Effector CD4-positive, alpha-beta T cell (primary cell): Measurements from ENCODE around the gene LGALS7.
"Not testable (repeated sequence)": the region's sequence is repeated elsewhere in the genome, so short reads cannot be mapped to it uniquely, and the experiment has no call there.

Experiments
- DNase-seq: peaks from one replicate; pipeline ENCODE4 v3.0.0-alpha.2; 2020

LGALS7 gene

DNA sequence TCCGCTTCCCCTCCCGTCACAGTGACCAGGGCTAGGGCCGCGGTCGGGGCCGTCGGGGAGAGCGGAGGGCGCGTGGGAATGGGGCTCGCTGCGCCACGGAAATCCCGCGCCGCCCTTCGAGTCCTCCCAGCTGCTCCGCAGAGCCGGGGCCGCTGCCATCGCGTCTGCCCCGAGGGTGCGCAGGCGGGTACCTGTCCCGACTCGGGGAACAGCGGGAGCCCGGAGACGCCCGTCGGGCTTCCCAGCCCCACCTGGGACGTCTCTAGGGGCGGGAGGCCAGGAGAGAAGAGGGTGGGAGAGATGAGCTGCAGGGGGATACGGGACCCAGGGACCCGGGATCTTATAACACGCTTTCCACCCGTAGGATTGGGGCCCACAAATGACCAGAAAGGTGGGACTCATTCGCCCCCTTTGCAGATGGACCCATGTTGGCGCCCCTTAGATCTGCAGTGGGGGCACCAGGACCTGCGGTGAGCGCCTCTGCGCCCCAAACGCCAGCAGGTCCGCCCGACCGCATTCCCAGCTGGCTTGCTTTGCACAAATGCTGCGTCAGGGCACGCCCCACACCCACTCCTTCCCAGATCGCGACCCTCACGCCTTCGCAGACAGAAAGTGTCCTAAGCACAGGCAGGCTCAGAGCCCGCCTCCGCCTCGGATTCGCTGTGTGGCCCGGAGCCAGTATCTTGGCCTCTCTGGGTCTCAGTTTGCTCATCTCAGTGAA lies 2.9 kb downstream of the LGALS7 start:
- DNase-seq = not testable (repeated sequence)

- DNase-seq = peak; percentile 80
These were observed 3.6 kb downstream of the LGALS7 start for GRCh38 chr19:38769635-38770211.

GRCh38 chr19:38766276-38767047 lies 6.9 kb downstream of the LGALS7 start:
- no peak for DNase-seq

DNA sequence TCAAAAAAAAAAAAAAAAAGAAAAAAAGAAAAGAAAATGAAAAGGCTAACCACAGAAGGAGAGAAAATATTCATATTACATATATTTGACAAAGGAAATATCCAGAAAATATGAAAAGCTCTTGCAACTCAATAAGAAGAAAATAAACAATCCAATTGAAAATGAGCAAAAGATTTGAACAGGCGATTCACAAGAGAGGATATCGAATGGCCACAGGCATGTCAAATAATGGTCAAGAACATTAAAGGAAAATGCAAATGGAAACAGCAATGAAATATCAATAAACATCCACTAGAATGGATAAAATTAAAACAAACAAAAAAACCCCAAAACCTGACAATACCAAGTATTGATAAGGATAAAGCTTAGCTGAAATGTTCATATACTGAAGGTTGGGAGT lies 8.1 kb downstream of the LGALS7 start:
- no peak for DNase-seq

DNA sequence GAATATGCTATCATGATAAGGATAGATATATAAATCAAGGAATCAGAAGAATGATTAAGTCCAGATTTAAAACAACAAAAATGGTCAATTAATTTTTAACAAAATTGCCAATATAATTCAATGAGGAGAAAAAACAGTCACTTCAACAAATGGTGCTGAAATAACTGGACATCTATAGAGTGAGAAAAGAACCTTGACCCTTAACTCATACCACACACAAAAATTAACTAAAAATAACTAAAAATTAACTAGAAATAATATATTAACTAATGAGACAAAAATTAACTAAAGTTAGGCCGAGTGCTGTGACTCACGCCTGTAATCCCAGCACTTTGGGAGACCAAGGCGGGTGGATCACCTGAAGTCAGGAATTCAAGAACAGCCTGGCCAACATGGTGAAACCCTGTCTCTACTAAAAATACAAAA lies 9.5 kb downstream of the LGALS7 start:
- no peak for DNase-seq

DNA sequence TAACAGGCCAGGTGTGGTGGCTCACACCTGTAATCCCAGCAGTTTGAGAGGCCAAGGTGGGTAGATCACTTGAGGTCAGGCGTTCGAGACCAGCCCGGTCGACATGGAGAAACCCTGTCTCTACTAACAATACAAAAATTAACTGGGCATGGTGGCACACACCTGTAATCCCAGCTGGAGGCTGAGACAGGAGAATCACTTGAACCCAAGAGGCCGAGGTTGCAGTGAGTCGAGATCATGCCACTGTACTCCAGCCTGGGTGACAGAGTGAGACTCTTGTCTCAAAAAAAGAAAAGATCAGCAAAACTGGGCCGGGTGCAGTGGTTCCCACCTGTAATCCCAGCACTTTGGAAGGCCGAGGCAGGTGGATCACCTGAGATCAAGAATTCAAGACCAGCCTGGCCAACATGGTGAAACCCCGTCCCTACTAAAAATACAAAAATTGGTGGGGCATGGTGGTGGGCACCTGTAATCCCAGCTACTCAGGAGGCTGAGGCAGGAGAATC lies 11.4 kb downstream of the LGALS7 start:
- DNase-seq = not testable (repeated sequence)

DNA sequence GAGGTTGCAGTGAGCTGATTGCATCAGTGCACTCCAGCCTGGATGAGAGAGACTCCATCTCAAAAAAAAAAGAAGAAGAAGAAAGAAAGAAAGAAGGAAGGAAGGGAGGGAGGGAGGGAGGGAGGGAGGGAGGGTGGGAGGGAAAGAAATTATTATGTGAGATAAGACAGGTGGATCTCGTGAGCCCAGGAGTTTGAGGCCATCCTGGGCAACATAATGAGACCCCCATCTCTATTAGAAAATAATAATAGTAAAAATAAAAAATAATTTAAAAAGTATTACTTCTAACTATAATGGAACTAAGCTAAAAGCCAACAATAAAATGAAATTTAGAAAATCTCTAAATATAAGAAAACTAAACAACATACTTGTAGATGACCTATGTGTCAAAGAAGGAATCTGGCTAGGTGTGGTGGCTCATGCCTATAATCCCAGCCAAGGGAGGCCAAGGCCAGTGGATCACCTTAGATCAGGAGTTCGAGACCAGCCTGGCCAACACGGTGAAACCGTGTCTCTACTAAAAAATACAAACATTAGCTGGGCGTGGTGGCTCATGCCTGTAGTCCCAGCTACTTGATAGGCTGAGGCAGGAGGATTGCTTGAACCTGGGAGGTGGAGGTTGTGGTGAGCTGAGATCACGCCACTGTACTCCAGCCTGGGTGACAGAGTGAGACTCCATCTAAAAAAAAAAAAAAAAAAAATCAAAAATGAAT lies 12.4 kb downstream of the LGALS7 start:
- not testable (repeated sequence) for DNase-seq

GRCh38 chr19:38759590-38760003 lies 13.7 kb downstream of the LGALS7 start:
- DNase-seq = no peak

DNA sequence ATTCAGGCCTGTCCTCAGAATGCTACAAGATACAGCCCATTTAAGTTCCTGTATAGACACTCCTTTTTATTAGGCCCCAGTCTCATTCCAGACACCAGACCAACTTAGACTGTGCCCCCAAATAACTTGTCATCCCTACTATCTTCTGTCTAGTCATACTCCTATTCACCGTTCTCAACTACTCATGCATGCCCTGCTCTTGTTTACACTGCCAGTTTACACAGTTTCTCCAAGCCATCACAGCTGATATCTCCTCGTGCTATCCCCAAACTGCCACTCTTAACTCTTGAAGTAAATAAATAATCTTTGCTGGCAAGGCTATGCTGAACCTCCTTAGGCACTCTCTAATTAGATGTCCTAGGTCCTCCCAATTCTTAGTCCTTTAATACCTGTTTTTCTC lies 19.1 kb downstream of the LGALS7 start:
- not testable (repeated sequence) for DNase-seq

DNA sequence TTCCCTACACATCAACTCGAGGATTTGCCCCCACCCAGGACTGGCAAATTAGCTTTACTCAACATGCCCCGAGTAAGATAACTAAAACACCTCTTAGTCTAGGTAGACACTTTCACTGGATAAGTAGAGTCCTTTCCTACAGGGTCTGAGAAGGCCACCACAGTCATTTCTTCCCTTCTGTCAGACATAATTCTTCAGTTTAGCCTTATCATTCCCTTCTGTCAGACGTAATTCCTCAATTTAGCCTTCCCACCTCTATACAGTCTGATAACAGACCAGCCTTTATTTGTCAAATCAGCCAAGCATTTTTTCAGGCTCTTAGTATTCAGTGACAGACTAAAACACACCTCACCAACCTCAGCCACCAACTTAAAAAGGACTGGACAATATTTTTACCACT lies 19.5 kb downstream of the LGALS7 start:
- DNase-seq = not testable (repeated sequence)

DNA sequence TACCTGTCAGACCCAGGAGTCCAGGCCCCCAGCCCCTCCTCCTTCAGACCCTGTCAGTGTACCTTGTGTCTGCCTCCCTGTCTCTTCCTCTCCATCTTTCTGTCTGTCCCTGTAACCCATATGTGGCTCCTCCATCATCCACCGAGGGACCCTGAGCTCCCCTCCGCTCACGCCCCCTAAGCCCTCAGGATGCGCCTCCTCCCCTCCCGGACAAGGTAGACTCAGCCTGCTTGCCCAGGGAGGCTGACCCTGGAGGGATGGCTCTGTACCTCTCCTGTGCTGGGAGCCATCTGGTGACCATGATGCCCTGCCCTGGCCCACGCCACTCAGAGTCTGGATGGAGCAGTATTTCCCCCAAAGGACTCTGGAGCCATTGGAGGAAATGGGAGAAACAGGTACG lies 28.0 kb downstream of the LGALS7 start:
- no peak for DNase-seq

DNA sequence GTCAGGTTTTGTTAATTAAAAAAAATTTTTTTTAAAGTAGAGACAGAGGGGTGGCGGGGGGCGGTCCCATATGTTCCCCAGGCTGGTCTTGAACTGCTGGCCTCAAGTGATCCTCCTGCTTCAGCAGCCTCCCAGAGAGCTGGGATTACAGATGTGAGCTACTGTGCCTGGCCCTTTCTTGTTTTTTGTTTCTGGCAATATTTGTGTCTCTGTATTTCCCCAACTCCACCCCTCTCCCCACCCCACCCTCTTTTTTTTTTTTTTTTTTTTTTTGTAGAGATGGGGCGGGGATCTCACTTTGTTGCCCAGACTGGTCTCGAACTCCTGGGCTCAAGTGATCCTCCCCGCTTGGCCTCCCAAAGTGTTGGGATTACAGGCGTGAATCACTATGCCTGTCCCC lies 28.4 kb downstream of the LGALS7 start:
- DNase-seq = no peak

DNA sequence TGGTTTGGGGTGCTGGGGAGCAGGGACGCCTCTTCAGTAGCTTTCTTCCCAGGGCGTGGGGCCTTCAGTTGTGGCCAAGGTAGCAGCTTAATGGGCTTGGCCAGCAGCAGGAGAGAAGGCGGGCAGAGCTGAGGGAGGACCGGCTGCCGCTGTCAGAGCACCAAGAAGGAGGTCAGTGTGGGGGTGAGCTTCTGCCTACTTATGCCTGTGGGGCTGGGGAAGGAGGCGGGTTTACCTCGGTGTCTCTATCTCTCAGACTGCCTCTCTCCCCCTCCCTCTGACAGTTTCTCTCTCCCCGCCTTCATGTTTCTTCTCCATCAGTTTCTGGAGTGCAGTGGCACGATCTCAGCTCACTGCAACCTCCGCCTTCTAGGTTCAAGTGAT lies 29.0 kb downstream of the LGALS7 start, which contains the start of gene CAPN12:
Gene CAPN12 (minus strand): TSS at position 177 of the 384 bp plus-strand sequence. CDS start 309 bp downstream, outside the sequence.
- DNase-seq = no peak

DNA sequence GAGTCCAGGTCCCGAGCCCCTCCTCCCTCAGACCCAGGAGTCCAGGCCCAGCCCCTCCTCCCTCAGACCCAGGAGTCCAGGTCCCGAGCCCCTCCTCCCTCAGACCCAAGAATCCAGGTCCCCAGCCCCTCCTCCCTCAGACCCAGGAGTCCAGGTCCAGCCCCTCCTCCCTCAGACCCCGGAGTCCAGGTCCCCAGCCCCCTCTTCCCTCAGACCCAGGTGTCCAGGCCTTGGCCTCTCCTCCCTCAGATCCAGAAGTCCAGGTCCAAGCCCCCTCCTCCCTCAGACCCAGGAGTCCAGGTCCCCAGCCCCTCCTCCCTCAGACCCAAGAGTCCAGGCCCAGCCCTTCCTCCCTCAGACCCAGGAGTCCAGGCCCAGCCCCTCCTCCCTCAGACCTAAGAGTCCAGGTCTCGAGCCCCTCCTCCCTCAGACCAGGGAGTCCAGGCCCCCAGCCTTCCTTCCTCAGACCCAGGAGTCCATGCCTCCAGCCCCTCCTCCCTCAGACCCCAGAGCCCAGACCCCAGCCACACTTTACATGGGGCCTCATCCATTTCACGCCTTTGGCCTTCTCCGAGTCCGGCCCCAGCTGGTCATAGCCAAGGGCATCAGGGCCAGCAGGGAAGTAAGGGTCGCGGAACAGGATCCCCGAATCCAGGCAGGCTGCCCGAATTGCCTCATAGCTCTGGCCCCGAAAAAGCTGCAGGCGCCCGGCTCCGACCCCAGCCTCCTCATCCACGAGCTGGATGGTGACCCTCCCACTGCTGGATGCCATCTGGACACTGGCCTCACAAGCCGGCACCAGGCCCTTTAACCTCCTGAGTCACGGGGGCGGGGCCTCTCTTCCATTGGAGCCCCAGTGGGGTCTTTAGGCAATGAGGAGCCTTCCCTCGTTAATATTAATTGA lies 29.7 kb downstream of the LGALS7 start:
- DNase-seq = no peak

DNA sequence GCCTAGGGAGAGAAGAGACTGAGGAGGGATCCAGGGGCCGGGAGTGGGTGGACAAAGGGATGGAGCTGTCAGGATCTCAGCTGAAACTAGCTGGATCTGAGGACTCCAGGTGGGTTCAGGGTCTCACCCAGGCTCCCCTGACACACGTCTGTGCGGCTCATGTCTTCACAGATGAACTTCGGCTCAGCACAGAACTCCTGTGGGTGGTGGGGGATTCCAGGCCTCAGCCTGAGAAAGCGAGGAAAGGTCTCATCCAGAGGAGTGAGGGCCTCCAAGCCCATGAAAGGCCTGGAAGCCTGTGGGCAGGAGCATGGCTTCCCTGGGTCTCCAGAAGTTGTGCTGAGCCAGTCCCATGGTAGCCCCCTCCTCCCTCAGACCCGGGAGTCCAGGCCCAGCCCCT lies 30.4 kb downstream of the LGALS7 start:
- no peak for DNase-seq

DNA sequence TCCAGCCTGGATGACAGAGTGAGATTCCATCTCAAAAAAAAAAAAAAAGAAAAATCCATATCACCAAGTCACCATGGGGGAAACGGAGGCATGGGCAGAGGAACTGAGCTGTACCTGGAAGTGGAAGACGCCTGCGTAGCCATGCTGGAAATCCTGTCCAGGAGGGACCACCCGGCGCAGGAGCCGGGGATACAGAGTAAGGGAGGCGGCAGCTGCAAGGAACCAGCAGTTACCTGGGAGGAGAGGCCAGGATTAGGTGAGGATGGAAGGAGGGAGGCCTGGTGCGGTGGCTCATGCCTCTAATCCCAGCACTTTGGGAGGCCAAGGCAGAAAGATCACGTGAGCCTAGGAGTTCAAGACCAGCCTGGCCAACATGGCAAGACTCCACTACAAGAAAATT lies 31.0 kb downstream of the LGALS7 start:
- no peak for DNase-seq

- no peak for DNase-seq
These were observed 31.6 kb downstream of the LGALS7 start for GRCh38 chr19:38741670-38742069.

- DNase-seq = no peak
These were observed 32.4 kb downstream of the LGALS7 start for GRCh38 chr19:38740932-38741331.

DNA sequence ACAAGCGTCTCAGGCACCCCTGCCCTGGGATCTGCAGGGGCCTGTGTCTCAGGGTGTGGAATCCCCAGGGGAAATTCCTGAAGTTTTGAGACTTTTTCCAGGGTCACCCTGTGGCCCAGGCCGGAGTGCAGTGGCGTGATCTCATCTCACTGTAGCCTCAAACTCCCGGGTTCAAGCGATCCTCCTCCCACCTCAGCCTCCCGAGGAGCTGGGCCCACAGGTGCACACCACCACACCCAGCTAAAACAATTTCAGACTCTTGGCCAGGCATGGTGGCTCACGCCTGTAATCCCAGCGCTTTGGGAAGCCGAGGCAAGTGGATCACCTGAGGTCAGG lies 33.1 kb downstream of the LGALS7 start:
- no peak for DNase-seq

DNA sequence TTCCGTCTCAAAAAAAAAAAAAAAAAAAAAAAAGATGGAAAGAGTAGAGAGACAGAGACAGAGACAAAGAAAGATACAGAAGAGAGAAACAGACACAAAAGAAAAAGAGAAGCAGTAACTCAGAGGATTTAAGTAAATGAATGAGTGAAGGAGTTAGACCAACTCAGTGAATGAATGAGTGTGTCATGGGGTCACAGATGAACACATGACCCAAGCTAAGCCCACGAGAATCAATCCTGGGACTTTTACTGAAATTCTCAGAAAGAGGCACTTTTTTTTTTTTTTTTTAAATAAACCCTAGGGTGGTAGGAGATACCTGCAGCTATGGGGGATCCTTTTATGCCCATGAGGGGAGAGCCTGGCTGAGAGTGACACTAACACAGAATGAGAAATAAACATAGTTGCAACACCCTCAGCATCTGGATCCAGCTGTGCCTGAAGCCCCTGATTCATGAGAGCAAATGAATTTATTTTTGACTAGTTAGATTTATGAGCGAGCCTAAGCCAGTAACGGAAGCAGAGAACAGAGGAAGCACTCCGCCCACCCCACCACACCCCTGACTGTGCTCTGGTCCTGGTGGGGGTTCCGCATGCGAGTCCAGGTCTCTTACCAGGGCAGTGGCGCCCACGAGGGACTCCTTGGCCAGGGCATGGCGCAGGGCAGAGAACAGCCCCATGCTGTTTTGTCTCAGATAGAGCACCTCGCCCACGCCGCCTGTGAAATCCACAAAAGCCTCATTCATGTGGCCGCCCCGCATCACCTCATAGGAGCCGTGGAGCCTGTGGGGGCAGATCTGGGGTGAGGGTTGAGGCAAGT lies 33.7 kb downstream of the LGALS7 start:
- no peak for DNase-seq
